HepG2 (cell line): ENCODE measurements around the gene ZC3H14. TPM values are rescaled to one million over a fixed set of nuclear protein-coding genes. Genes with fewer than 3 reads are reported as not detected.
A peak's percentile ranks its signal among the peaks of the same experiment; 100 is the strongest.

Experiments used
- FOXP1 ChIP-seq, 2 experiments: fragments of 450-650 bp in 1 of 2; IDR thresholded peaks; 2 replicates each; pipeline ENCODE4 v1.6.1; 2017 to 2018; ENCODE audit warnings: antibody characterized with exemption in 1 of 2
- LCORL ChIP-seq, 2 experiments: fragments of 450-650 bp in 1 of 2; sonication (generic) in 1 of 2; formaldehyde crosslinking in 1 of 2; IDR thresholded peaks; 2 replicates each; pipeline versions ENCODE4 v1.5.0 to v1.6.1; 2017 to 2020; ENCODE audit warnings: antibody characterized with exemption in 1 of 2, missing genetic modification reagents in 1 of 2
- MXD4 ChIP-seq: IDR thresholded peaks from 2 replicates; pipeline ENCODE4 v1.6.1; 2016; ENCODE audit warnings: mild to moderate bottlenecking, missing biosample characterization, missing genetic modification reagents
- NKX3-1 ChIP-seq: sonication (generic); formaldehyde crosslinking; IDR thresholded peaks from 2 replicates; pipeline ENCODE4 v1.5.0; 2020; ENCODE audit warnings: missing genetic modification reagents
- POGZ ChIP-seq: sonication (generic); formaldehyde crosslinking; IDR thresholded peaks from 2 replicates; pipeline ENCODE4 v1.4.0; 2020; ENCODE audit warnings: mild to moderate bottlenecking, missing genetic modification reagents
- SAFB2 ChIP-seq: sonication (generic); formaldehyde crosslinking; IDR thresholded peaks from 2 replicates; pipeline ENCODE4 v1.5.1; 2020; ENCODE audit warnings: missing genetic modification reagents, low read depth, mild to moderate bottlenecking, borderline replicate concordance
- U2AF2 ChIP-seq: fragments of 200-400 bp; formaldehyde crosslinking; IDR thresholded peaks from 2 replicates; pipeline ENCODE4 v1.6.1; 2017; ENCODE audit warnings: low read depth, mild to moderate bottlenecking, low read length
- ZNF235 ChIP-seq: sonication (generic); formaldehyde crosslinking; IDR thresholded peaks from 2 replicates; pipeline ENCODE4 v1.8.1; 2023; ENCODE audit warnings: mild to moderate bottlenecking, missing genetic modification reagents, borderline replicate concordance
- ZNF292 ChIP-seq: sonication (generic); formaldehyde crosslinking; IDR thresholded peaks from 2 replicates; pipeline ENCODE4 v1.8.1; 2022; ENCODE audit warnings: mild to moderate bottlenecking, low read depth, missing genetic modification reagents, borderline replicate concordance
- ZNF30 ChIP-seq: sonication (generic); formaldehyde crosslinking; IDR thresholded peaks from 2 replicates; pipeline ENCODE4 v1.5.0; 2020; ENCODE audit warnings: mild to moderate bottlenecking, missing genetic modification reagents
- ZNF337 ChIP-seq: sonication (generic); formaldehyde crosslinking; IDR thresholded peaks from 2 replicates; pipeline ENCODE4 v1.5.1; 2020; ENCODE audit warnings: missing genetic modification reagents, low read depth, mild to moderate bottlenecking, borderline replicate concordance
- ZNF550 ChIP-seq: sonication (generic); formaldehyde crosslinking; IDR thresholded peaks from 2 replicates; pipeline ENCODE4 v1.4.0; 2020; ENCODE audit warnings: mild to moderate bottlenecking, missing genetic modification reagents, borderline replicate concordance
- ZNF607 ChIP-seq: sonication (generic); formaldehyde crosslinking; IDR thresholded peaks from 2 replicates; pipeline ENCODE4 v1.5.1; 2020; ENCODE audit warnings: missing genetic modification reagents, mild to moderate bottlenecking, borderline replicate concordance
- ZNF629 ChIP-seq: sonication (generic); formaldehyde crosslinking; conservative IDR thresholded peaks from 2 replicates; pipeline ENCODE4 v1.5.0; 2020; ENCODE audit warnings: missing genetic modification reagents
- polyA plus RNA-seq, 8 experiments: library from polyadenylated mRNA; depleted of rRNA in 3 of 8; stranded (reverse) in 7 of 8; unstranded in 1 of 8; fragments of >200 nt; fragmentation: Illumina TruSeq in 4 of 8; extraction: Trizol in 4 of 8; gene quantifications; 2 replicates each; pipeline versions ENCODE4 v1.2.1 to v1.2.3, GENCODE V29; 2011 to 2016; ENCODE audit warnings: low read depth in 4 of 8, missing spikeins in 1 of 8, mixed read lengths in 1 of 8; ENCODE audit not compliant: insufficient read depth in 1 of 8
- total RNA-seq, 5 experiments: library from RNA; depleted of rRNA; stranded (reverse); fragments of >200 nt; fragmentation: Illumina TruSeq; extraction: Trizol; gene quantifications; 2 replicates each; pipeline ENCODE4 v1.2.3, GENCODE V29; 2016; ENCODE audit warnings: low read depth in 1 of 5
- TF ChIP-seq, protein P1 (sequence below): sonication (generic); formaldehyde crosslinking; IDR thresholded peaks from 2 replicates; pipeline ENCODE4 v1.5.0; 2020; ENCODE audit warnings: missing genetic modification reagents
- TF ChIP-seq, protein P2 (sequence below): IDR thresholded peaks from 2 replicates; pipeline ENCODE4 v1.6.1; 2016; ENCODE audit warnings: mild to moderate bottlenecking, missing biosample characterization, missing genetic modification reagents
- TF ChIP-seq, protein P3 (sequence below): IDR thresholded peaks from 2 replicates; pipeline ENCODE4 v1.6.1; 2016; ENCODE audit warnings: missing compliant biosample characterization, missing genetic modification reagents, borderline replicate concordance
- TF ChIP-seq, protein P4 (sequence below): sonication (generic); formaldehyde crosslinking; IDR thresholded peaks from 2 replicates; pipeline ENCODE4 v1.8.0; 2022; ENCODE audit warnings: mild to moderate bottlenecking, missing genetic modification reagents, borderline replicate concordance
- TF ChIP-seq, protein P5 (sequence below): IDR thresholded peaks from 2 replicates; pipeline ENCODE4 v1.6.1; 2018; ENCODE audit warnings: missing genetic modification reagents, mild to moderate bottlenecking, missing compliant biosample characterization
- TF ChIP-seq, protein P6 (sequence below): sonication (generic); formaldehyde crosslinking; IDR thresholded peaks from 2 replicates; pipeline ENCODE4 v1.5.0; 2020; ENCODE audit warnings: missing genetic modification reagents

ZC3H14 gene
- total and polyA plus RNA-seq, 2 of the 13 experiments (the other 11 are each of a cell fraction or from before 2014, with no cell fraction given): 65.1 to 67.5 TPM

DNA sequence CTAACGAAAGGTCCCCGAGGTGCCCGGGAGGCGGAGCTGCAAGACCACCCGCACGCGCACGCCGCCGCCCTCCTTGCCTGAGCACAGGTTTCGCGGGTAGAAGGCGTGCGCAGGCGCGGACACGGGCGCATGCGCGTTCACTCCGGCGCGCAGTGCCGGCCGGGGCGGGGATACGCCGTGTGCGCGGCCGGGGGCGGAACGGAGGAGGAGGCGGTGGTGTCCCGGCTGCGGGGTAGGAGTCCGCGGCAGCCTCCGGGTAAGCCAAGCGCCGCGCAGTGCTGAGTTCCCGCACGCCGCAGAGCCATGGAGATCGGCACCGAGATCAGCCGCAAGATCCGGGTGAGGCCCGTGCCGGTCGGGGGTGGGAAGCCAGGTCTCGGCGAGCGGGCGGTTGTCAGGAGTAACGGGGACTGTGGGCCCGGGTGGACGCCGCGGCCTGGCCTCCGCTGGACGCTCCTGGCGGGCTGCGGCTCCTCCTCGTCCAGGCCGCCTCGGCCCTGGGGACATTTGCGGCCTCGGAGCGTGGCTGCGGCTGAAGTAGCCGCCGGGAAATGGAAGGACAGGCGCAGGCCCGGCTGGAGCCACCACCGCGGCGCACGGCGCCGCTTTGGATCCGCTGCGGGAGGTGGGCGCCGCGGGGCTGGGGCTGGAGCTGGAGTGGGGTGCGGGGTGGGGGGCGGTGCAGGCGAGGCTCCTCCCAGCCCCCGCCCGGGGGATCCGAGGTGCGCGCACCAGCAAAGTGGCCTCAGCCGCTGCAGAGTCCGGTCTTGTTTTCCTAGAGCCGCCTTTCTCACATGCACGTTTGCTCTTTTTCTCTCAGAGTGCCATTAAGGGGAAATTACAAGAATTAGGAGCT is at the start of gene ZC3H14 (continued):
- TF ChIP-seq LCORL (IDR thresholded peaks at IDR 0.05) (no peak), LCORL (CRISPR knock-in tag; IDR thresholded peaks at IDR 0.05) (peak; percentile 52; the same call in 1 of the 2 replicates), ZNF550 (CRISPR knock-in tag) (no peak), ZNF607 (CRISPR knock-in tag) (peak; percentile 80; the same call in 1 of the 2 replicates), POGZ (CRISPR knock-in tag) (peak; percentile 61; the same call in 1 of the 2 replicates), FOXP1 (IDR thresholded peaks at IDR 0.05) (no peak), FOXP1 (CRISPR knock-in tag; IDR thresholded peaks at IDR 0.05) (no peak), SAFB2 (peak; percentile 92), ZNF629 (CRISPR knock-in tag) (0 out of 2 replicates have a peak, but pooled peaks have one; percentile 8), ZNF292 (CRISPR knock-in tag) (no peak), ZNF30 (CRISPR knock-in tag) (no peak), MXD4 (CRISPR knock-in tag) (peak; percentile 48), NKX3-1 (CRISPR knock-in tag) (no peak; the same call in none of the 2 replicates), ZNF235 (CRISPR knock-in tag) (peak; percentile 97; the same call in 1 of the 2 replicates), U2AF2 (no peak), ZNF337 (CRISPR knock-in tag) (no peak)
- TF ChIP-seq, protein P1, sequence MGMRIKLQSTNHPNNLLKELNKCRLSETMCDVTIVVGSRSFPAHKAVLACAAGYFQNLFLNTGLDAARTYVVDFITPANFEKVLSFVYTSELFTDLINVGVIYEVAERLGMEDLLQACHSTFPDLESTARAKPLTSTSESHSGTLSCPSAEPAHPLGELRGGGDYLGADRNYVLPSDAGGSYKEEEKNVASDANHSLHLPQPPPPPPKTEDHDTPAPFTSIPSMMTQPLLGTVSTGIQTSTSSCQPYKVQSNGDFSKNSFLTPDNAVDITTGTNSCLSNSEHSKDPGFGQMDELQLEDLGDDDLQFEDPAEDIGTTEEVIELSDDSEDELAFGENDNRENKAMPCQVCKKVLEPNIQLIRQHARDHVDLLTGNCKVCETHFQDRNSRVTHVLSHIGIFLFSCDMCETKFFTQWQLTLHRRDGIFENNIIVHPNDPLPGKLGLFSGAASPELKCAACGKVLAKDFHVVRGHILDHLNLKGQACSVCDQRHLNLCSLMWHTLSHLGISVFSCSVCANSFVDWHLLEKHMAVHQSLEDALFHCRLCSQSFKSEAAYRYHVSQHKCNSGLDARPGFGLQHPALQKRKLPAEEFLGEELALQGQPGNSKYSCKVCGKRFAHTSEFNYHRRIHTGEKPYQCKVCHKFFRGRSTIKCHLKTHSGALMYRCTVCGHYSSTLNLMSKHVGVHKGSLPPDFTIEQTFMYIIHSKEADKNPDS (CRISPR knock-in tag): no peak
- TF ChIP-seq, protein P2, sequence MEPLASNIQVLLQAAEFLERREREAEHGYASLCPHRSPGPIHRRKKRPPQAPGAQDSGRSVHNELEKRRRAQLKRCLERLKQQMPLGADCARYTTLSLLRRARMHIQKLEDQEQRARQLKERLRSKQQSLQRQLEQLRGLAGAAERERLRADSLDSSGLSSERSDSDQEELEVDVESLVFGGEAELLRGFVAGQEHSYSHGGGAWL (CRISPR knock-in tag): peak; percentile 83
- TF ChIP-seq, protein P3, sequence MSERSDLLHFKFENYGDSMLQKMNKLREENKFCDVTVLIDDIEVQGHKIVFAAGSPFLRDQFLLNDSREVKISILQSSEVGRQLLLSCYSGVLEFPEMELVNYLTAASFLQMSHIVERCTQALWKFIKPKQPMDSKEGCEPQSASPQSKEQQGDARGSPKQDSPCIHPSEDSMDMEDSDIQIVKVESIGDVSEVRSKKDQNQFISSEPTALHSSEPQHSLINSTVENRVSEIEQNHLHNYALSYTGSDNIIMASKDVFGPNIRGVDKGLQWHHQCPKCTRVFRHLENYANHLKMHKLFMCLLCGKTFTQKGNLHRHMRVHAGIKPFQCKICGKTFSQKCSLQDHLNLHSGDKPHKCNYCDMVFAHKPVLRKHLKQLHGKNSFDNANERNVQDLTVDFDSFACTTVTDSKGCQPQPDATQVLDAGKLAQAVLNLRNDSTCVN (CRISPR knock-in tag): 0 out of 2 replicates have a peak, but pooled peaks have one; percentile 63
- TF ChIP-seq, protein P4, sequence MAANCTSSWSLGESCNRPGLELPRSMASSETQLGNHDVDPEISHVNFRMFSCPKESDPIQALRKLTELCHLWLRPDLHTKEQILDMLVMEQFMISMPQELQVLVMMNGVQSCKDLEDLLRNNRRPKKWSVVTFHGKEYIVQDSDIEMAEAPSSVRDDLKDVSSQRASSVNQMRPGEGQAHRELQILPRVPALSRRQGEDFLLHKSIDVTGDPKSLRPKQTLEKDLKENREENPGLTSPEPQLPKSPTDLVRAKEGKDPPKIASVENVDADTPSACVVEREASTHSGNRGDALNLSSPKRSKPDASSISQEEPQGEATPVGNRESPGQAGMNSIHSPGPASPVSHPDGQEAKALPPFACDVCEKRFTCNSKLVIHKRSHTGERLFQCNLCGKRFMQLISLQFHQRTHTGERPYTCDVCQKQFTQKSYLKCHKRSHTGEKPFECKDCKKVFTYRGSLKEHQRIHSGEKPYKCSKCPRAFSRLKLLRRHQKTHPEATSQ (CRISPR knock-in tag): no peak; the same call in 1 of the 2 replicates
- TF ChIP-seq, protein P5, sequence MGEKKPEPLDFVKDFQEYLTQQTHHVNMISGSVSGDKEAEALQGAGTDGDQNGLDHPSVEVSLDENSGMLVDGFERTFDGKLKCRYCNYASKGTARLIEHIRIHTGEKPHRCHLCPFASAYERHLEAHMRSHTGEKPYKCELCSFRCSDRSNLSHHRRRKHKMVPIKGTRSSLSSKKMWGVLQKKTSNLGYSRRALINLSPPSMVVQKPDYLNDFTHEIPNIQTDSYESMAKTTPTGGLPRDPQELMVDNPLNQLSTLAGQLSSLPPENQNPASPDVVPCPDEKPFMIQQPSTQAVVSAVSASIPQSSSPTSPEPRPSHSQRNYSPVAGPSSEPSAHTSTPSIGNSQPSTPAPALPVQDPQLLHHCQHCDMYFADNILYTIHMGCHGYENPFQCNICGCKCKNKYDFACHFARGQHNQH (CRISPR knock-in tag): 0 out of 2 replicates have a peak, but pooled peaks have one; percentile 34
- TF ChIP-seq, protein P6, sequence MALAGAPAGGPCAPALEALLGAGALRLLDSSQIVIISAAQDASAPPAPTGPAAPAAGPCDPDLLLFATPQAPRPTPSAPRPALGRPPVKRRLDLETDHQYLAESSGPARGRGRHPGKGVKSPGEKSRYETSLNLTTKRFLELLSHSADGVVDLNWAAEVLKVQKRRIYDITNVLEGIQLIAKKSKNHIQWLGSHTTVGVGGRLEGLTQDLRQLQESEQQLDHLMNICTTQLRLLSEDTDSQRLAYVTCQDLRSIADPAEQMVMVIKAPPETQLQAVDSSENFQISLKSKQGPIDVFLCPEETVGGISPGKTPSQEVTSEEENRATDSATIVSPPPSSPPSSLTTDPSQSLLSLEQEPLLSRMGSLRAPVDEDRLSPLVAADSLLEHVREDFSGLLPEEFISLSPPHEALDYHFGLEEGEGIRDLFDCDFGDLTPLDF (CRISPR knock-in tag): peak; percentile 84
